Measurements from ENCODE around the gene MTMR6.
A peak's percentile ranks its signal among the peaks of the same experiment; 100 is the strongest.

Gene MTMR6

GRCh38 chr13:25276748-25277147 lies 10.5 kb downstream of the MTMR6 start:
- DNase-seq: no peak

GRCh38 chr13:25268561-25268960 lies 18.7 kb downstream of the MTMR6 start:
- no peak for DNase-seq

GRCh38 chr13:25267715-25268114 lies 19.6 kb downstream of the MTMR6 start:
- DNase-seq: no peak

- no peak for DNase-seq
These were observed 20.6 kb downstream of the MTMR6 start for GRCh38 chr13:25266706-25267105.

- no peak for DNase-seq
These were observed 25.0 kb downstream of the MTMR6 start for GRCh38 chr13:25262261-25262660.

GRCh38 chr13:25253702-25254101 lies 33.6 kb downstream of the MTMR6 start:
- no peak for DNase-seq

GRCh38 chr13:25252752-25253151 lies 34.5 kb downstream of the MTMR6 start:
- no peak for DNase-seq

- DNase-seq: no peak
These were observed 35.1 kb downstream of the MTMR6 start for GRCh38 chr13:25252225-25252624.

GRCh38 chr13:25249001-25249543 lies 38.2 kb downstream of the MTMR6 start:
- DNase-seq: no peak

- DNase-seq: peak in 1 of 2 donors; percentile 67
These were observed 39.2 kb downstream of the MTMR6 start for GRCh38 chr13:25248071-25248470.

- DNase-seq: no peak
These were observed 39.9 kb downstream of the MTMR6 start for GRCh38 chr13:25247360-25247759.

GRCh38 chr13:25244123-25244522 lies 43.2 kb downstream of the MTMR6 start:
- DNase-seq: no peak

GRCh38 chr13:25242956-25243355 lies 44.3 kb downstream of the MTMR6 start:
- no peak for DNase-seq

- DNase-seq: no peak
These were observed 46.3 kb downstream of the MTMR6 start for GRCh38 chr13:25241007-25241406.

- no peak for DNase-seq
These were observed 50.2 kb downstream of the MTMR6 start for GRCh38 chr13:25237083-25237482.

- DNase-seq: no peak
These were observed 53.4 kb downstream of the MTMR6 start for GRCh38 chr13:25233861-25234260.

- peak in 1 of 2 donors; percentile 27 for DNase-seq
These were observed 54.3 kb downstream of the MTMR6 start for GRCh38 chr13:25232937-25233515.

GRCh38 chr13:25231517-25231916 lies 55.8 kb downstream of the MTMR6 start:
- DNase-seq: no peak

- DNase-seq: no peak
These were observed 59.6 kb downstream of the MTMR6 start for GRCh38 chr13:25227690-25228089.

GRCh38 chr13:25225970-25226369 lies 61.3 kb downstream of the MTMR6 start:
- no peak for DNase-seq

GRCh38 chr13:25224151-25224550 lies 63.1 kb downstream of the MTMR6 start:
- no peak for DNase-seq

GRCh38 chr13:25222740-25223139 lies 64.5 kb downstream of the MTMR6 start:
- DNase-seq: no peak

GRCh38 chr13:25218019-25218418 lies 69.3 kb downstream of the MTMR6 start:
- DNase-seq: no peak

- no peak for DNase-seq
These were observed 70.0 kb downstream of the MTMR6 start for GRCh38 chr13:25217023-25217885.

Data from bone marrow (tissue), 2 donors.